Activated gamma-delta T cell (primary cell): ENCODE measurements around the gene TMEM145.

Experiments
- DNase-seq: peaks from one replicate; lab custom pipeline; 2025; lab: John Stamatoyannopoulos, UW

Gene TMEM145

DNA sequence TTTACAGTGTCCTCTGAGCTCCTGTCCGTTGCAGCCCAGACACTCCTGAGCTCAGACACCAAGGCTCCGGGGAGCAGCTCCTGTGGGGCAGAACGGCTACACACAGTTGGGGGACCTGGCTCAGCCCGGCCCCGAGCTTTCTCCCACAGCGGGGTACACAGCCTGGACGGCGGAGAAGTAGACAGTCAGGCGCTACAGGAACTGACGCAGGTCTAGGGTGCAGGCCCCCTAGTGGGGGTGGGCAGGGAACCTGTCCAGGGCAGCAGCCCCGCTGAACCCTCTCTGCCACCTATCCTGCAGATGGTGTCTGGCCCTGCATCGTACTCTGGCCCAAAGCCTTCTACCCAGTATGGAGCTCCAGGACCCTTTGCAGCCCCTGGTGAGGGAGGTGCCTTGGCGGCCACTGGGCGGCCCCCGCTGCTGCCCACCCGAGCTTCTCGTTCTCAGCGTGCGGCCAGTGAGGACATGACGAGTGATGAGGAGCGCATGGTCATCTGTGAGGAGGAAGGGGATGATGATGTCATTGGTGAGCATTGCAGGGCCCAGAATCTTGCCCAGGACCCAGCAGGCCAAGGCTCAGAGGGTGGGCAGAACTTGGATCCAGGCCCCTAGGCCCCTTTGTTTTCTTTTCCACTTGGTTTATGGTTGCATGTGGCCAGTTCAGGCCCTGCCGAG, 24.1 kb upstream of the TMEM145 start:
- no peak for DNase-seq

DNA sequence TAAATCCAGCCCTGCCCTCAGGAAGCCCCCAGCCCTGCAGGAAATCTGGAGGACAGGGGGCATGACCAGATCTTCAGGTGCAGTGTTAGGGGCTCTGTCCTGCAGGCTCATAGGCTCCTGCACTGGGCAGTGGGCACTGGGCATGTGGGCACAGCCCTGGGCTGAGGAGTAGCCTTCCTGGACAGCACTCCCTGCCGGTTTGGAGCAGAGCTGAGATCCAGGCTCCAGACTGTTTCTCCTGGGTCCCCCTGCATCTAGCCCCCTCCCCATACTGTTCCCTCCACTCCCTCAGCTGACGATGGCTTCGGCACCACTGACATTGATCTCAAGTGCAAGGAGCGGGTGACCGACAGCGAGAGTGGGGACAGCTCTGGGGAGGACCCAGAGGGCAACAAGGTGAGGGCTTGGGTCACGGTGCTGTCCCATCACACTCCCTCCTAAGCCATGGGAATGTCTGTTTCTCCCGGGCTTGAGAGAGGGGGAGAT, 23.5 kb upstream of the TMEM145 start:
- no peak for DNase-seq

DNA sequence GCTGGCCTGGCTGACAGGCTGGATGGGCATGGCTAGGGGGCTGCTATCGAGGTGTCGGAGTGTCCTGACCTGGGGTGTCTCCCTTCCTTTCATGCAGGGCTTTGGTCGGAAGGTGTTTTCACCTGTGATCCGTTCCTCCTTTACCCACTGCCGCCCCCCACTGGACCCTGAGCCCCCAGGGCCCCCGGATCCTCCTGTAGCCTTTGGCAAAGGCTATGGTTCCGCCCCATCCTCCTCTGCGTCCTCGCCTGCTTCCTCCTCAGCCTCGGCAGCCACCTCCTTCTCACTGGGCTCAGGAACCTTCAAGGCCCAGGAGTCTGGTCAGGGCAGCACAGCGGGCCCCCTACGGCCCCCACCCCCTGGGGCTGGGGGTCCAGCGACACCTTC, 23.0 kb upstream of the TMEM145 start:
- DNase-seq: no peak

DNA sequence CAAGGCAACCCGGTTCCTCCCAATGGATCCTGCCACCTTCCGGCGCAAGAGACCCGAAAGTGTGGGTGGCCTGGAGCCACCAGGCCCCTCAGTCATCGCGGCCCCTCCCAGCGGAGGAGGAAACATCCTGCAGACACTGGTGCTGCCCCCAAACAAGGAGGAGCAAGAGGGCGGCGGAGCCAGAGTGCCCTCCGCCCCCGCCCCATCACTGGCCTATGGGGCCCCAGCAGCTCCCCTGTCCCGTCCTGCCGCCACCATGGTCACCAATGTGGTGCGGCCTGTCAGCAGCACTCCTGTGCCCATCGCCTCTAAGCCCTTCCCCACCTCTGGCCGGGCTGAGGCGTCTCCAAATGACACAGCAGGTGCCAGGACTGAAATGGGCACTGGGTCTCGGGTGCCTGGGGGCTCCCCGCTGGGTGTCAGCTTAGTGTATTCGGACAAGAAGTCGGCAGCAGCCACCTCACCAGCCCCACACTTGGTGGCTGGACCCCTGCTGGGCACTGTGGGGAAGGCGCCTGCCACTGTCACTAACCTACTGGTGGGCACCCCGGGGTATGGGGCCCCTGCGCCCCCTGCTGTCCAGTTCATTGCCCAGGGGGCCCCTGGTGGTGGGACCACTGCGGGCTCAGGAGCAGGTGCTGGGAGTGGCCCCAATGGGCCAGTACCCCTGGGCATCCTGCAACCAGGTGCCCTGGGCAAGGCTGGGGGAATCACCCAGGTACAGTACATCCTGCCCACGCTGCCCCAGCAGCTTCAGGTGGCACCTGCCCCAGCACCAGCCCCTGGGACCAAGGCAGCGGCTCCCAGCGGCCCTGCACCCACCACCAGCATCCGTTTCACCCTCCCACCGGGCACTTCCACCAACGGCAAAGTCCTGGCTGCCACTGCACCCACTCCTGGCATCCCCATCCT, 22.3 kb upstream of the TMEM145 start:
- DNase-seq: peak; percentile 39

DNA sequence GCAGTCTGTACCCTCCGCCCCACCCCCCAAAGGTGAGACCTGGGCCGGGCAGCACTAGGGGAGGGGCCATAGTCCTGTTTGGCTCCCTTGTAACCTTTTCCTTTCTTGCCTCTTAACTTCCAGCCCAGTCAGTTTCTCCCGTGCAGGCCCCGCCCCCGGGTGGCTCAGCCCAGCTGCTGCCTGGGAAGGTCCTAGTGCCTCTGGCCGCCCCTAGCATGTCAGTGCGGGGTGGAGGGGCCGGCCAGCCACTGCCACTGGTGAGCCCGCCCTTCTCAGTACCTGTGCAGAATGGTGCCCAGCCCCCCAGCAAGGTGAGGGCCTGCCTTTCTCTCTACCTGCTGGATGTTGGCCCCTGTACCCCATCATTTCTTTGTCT, 21.7 kb upstream of the TMEM145 start:
- DNase-seq: no peak

DNA sequence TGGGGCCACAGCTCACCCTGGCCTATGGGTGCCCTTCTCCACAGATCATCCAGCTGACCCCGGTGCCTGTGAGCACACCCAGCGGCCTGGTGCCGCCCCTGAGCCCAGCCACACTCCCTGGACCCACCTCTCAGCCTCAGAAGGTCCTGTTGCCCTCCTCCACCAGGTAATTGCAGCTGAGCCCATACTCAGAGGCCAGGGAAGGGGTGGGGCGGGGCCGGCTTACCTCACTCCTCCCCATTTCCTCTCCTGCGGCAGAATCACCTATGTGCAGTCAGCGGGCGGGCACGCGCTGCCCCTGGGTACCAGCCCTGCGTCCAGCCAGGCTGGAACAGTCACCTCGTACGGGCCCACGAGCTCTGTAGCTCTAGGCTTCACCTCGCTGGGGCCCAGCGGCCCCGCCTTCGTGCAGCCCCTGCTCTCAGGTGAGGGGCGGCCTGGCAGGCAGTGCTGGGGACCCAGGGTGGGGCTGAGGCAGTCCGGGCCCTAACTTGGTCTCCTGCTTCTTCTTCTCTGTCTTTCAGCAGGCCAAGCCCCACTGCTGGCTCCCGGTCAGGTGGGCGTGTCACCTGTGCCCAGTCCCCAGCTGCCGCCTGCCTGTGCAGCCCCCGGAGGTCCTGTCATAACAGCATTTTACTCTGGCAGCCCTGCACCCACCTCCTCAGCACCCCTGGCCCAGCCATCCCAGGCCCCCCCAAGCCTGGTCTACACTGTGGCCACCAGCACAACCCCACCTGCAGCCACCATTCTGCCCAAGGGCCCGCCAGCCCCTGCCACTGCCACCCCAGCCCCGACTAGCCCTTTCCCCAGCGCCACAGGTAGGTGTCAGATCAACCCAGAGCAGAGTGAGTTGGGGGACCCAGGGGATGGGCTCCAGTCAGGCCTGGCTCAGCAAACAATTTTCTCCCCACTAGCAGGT, 20.8 kb upstream of the TMEM145 start:
- DNase-seq: no peak

DNA sequence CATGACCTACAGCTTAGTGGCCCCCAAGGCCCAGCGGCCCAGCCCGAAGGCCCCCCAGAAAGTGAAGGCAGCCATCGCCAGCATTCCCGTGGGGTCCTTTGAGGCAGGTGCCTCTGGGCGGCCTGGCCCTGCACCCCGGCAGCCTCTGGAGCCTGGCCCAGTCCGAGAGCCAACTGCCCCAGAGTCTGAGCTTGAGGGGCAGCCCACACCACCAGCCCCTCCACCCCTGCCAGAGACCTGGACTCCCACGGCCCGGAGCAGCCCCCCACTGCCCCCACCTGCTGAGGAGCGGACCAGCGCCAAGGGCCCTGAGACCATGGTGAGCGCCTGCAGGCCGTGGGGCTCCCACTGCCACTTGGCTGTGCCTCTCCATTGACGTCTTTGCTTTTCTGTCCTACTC, 20.1 kb upstream of the TMEM145 start:
- DNase-seq: no peak

DNA sequence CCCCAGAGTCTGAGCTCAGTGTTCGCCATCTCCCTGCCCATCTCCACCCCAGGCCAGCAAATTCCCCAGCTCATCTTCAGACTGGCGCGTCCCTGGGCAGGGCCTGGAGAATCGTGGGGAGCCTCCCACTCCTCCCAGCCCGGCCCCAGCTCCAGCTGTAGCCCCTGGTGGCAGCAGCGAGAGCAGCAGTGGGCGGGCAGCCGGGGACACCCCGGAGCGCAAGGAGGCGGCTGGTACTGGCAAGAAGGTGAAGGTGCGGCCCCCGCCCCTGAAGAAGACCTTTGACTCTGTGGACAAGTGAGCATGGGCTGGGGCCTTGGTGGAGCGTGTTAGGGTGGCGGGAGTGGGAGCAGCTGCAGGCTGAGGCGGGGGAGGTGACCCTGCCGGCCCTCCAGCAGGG, 19.6 kb upstream of the TMEM145 start:
- DNase-seq: no peak

DNA sequence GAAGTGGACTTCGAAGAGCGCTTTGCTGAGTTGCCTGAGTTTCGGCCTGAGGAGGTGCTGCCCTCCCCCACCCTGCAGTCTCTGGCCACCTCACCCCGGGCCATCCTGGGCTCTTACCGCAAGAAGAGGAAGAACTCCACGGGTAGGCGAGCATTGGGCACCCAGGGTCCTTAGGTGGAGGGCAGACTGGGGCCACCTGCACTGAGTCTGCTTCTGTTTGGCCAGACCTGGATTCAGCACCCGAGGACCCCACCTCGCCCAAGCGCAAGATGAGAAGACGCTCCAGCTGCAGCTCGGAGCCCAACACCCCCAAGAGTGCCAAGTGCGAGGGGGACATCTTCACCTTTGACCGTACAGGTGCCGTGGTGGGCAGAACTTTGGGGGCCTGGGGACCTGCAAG, 19.2 kb upstream of the TMEM145 start:
- no peak for DNase-seq

DNA sequence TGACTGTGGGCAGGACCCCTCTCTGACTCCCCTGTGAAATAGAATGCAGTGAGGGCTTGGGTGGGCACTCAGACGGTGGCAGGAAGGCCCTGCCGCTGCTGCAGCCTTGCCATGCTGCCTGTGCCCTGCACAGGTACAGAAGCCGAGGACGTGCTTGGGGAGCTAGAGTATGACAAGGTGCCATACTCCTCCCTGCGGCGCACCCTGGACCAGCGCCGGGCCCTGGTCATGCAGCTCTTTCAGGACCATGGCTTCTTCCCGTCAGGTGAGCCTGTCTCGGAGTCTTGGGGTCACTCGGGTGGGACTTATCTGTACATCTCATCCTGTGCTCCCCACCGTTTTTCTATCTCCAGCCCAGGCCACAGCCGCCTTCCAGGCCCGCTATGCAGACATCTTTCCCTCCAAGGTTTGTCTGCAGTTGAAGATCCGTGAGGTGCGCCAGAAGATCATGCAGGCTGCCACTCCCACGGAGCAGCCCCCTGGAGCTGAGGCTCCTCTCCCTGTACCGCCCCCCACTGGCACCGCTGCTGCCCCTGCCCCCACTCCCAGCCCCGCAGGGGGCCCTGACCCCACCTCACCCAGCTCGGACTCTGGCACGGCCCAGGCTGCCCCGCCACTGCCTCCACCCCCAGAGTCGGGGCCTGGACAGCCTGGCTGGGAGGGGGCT, 18.5 kb upstream of the TMEM145 start:
- no peak for DNase-seq

DNA sequence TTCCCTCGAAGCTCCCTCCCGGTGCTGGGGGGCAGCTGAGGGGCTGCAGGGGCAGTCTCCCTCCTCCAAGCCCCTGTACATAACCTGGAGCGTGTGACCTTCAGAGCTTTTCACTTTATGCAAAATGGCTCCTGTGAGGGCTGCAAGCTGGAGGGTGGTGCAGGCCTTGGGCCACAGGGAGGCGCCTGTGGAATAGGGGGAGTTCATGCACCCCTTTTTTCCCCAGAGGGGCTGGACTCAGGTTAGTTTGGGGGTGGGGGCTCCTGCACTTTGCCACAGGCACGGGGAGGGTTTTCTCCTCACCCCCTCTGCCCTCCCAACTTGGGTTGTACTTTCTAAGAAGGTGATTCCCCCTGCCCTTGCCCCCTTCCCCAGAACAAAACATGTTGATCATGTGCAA, 17.8 kb upstream of the TMEM145 start:
- DNase-seq: no peak

DNA sequence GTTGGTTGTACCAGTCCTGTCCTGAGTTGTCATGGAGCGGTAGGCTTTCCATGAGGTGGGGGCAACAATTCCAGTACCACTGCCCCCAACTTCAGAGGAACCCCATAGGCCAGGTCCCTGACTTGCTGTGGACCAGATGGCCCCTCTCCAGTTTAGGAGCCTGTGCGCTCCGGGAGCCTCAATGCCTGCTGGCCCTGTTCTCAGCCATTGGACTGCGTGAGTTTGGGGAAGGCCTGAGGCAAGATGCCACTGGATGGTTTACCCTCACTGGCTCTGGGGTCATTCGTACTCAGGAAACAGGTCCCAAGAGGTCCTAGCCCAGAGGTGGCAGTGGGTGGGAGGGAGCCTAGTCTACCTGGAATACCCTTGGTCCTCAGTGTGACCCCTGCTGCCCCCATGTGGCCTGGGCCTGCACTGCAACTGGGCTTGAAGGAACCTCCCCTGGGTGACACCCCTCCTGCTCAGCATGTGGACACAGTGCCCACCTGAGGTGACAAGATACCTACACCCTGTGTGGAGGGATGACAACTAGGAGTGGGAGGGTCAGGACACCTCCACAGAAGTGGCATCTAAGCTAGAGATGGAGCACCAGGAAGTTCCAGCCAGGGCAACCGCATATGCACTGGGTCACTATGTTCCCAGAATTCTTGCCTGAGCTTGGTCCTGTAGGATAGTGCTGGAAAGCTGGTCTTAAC, 17.1 kb upstream of the TMEM145 start:
- peak; percentile 66 for DNase-seq

DNA sequence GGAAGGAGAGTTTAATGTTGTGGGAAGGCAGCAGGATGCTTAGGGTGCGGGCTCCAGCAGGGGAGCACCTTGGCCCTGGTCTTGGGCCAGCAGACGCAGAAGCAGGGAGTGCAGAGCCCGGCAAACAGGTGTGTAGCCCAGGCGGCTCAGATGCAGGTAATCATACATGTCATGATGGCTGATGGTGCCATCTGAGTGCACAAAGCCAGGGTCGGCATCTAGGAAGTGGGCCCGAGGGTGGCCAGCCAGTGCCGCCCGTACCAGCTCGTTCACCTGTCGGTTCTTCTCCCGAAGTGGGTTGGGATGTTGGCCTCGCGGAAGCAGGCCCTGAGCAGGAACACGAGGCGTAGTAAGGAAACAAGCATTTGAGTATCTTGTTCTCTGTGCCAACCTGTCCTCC, 16.1 kb upstream of the TMEM145 start:
- DNase-seq: no peak

DNA sequence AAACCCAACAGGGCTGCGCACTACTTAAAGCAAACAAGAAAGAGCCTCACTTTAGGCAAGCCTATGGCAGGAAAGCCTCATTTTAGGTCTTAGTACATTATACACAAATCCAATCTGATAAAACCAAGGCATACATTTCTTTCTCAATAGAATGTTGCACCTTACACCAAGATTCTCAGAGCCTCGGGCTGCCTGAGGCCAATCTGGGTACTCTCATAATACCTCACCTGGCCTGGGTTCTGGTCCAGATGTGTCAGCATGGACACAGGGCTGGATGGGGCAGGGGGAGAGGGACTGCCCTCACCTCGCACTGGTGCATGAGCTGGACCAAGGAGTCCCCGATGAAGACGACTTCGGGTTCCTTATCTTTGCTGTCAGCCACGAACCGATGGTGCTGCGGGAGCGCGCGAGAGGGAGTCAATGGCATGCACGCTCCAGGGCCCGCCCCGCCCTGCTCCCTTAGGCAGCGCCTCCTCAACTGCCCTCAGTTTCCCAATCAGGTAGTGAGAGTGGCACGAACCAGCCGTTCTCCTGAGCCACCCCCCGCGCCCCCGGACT, 11.4 kb upstream of the TMEM145 start, which contains the start of gene PRR19:
Gene PRR19, plus strand, starts transcription at position 487 of the 558 bp plus-strand sequence. CDS start 7,453 bp downstream, outside the sequence.
- no peak for DNase-seq

DNA sequence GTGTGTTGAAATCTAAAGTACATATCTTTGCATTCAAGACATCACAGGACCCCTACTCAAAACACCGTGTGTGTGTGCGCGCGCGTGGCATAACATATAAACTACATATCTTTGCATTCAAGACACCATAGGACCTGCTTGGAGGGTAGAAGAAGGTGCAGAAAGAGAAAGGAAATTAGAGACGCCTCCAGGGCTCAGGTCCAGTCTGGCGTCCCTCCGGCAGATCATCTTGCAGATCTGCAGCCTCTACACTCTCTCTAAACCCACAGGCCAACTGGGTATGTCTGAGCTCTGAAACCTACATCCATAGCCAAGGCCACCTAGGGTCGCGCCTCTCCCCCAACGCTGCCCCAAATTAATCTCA, 10.0 kb upstream of the TMEM145 start:
- no peak for DNase-seq

DNA sequence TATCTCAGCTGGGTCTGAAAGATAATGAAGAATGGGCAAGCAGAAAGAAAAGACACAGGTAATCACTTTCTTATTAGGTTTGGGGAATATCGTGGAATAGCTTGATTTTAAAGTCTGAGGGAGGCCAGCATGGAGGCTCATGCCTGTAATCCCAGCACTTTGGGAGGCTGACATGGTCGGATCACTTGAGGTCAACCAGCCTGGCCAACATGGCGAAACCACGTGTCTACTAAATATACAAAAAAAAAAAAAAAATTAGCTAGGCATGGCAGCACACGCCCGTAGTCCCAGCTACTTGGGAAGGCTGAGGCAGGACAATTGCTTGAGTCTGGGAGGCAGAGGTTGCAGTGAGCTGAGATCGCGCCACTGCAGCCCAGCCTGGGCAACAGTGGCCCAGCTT, 9.2 kb upstream of the TMEM145 start:
- DNase-seq: no peak

DNA sequence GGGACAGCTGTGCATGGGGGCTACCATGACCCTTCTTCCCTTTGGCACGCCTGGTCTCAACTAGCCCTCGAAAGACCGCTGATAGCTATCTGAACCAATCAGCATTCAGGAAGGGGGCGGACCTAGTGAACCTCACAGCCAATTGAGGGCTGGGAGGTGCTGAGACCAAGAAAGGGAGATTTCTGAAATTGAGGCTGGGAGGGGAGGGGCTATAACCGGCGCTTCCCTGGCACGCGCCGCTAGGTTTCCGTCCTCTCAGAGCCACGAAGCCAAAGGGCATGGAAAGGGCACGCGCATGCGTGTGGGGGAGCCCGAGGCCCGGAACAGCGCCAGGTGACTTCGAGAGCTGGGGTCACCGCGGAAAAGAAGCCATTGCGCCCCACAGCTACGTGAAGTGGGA, 6.5 kb upstream of the TMEM145 start:
- DNase-seq: no peak

DNA sequence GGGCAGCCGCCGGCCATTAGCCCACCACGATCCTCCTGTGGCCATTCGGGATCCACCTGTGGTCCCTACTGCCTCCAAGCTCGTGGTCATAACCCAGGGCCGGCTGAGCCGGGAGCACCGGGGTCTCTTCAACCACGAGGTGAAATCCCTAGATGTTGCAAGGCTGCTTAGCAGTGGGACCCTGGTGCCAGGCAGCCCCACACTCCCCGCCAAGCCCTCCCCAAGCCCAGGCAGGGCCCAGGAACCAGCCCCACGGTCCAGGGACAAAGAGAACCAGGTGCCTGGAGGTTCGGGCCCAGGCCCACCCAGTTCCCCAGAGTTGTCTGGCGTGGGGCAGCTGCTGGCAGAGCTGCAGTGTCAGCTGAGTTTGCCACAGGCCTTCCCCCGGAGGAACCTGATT, 3.4 kb upstream of the TMEM145 start:
- DNase-seq: no peak

DNA sequence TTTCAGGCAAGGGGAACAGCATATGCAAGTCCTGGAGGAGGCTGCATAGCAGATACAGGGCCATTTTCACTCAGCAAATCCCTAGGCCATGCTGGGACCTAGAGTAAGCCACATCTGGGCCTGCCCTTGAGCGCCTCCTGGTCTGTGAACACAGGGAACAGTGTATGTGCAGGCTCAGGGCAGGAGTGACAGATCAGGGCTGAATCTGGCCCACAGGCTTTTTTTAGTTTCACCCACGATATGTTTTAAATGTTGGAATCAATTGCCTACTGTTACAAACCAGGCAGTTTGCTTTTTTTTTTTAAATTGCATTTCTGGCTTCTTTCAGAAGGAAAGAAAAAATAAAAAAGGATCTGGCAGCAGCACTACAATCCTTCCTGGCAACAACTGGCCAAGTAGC, 1.5 kb upstream of the TMEM145 start:
- DNase-seq: no peak

DNA sequence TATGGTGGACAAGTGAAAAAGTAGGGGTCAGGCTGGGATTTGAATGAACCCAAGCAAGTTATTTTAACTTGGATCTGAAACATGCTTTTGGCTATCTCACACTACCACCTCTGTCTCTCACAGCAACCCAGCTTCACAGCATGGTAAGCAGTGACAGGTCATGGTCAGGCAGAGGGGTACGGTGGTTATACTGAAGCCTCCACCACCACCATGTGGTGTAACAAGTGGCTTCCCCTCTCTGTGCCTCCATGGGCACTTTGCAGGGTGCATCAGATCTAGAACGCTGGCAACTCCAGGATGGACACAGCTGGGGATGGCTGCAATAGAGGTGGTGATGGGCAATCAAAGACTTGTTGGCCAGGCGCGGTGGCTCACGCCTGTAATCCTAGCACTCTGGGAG, 739 bp upstream of the TMEM145 start:
- DNase-seq: no peak
